ENCODE data around the gene CXXC5. TPM values are rescaled to one million over a fixed set of nuclear protein-coding genes. Genes with fewer than 3 reads are reported as not detected.

The CXXC5 gene
- total RNA-seq, 1 donor from 2014 or later = 37.1 TPM

DNA sequence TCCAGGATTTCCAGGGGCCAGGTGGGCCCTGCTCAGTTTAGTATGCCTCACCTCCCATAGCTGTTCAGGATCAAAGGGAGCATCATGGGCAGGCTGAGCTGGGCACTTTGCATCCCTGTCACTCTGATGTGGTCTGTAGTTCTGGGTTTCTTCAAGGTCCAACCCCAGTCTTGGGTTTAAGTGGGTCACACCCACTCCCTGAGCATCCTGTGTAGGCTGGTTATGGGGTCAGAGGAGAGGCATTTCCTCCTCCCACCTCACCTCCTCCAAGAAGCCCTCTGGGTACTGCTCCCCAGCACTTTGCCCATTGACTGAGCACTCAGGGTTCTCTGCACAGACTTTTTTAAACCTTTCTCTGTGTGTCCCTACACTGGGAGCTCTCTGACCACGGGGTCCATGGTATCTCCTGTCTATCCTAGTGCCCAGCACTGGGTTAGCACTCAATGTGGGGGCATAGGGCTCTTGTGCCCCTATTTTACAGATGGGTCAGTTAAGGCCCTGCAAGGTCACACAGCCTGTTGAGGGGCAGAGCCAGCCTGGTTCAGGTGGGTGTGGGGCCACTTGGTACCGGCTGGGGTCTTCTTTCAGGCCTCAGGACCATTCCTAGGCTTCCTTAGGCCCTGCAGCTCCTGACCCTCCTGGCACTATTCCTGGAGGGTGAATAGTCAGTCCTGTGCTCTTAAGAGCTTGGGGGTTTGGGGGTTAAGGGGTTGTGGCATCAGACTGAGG lies 19.0 kb downstream of the CXXC5 start:
- DNase-seq = no peak

DNA sequence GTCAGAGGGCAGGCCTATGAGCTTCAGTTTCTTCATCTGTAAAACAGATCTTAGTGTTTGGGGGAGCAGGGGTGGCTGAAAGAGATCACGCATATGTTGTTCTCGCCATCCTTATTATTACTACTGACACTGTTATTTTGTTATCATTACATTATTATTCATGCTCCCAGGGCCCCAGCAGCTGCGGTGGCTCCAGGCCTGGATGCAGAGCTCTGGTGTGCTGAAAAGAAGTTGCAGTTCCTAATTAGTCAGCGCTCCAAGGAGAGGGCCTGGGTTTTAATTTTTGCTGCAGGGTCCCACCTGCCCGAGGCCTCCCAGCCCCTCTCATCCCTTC lies 19.5 kb downstream of the CXXC5 start:
- no peak for DNase-seq

DNA sequence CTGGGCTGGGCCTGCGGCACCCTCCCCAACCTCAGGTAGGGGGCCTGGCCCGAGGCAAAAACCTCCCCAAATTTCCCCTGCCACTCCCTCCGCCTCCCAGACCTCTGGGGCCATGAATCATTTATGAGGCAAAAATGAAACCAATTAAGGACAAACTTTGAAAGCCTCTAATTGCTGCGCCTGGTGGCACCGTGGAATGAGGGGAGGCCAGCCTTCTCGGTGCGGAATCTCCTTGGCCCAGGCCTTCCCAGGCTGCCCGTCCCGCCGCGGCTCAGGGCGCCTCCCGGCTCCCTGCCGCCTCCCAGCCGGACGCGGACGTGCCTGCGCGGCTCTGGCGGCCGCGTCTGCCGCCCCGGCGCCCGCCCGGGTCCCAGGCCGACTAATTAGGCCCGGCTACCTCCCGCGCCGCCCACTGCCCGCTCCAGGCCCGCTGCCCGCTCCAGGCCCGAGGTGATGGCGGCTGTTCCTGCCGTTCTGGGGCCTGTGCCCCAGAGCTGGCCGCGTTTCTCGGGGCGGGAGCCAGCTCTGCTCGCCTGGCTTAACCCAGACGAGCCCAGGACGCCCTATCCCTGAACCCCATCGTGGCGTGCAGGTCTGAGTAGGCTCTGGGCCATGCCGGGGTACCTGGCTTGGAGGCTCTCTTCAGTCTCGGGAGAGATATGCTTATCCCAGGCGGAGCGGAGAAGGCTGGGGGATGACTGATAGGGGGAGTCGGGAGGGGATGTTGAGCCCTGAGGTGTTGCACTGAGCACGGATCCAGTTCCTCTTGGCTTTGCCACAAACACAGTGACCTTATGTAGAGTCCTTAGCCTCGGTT lies 20.1 kb downstream of the CXXC5 start:
- peak; percentile 69 for DNase-seq

DNA sequence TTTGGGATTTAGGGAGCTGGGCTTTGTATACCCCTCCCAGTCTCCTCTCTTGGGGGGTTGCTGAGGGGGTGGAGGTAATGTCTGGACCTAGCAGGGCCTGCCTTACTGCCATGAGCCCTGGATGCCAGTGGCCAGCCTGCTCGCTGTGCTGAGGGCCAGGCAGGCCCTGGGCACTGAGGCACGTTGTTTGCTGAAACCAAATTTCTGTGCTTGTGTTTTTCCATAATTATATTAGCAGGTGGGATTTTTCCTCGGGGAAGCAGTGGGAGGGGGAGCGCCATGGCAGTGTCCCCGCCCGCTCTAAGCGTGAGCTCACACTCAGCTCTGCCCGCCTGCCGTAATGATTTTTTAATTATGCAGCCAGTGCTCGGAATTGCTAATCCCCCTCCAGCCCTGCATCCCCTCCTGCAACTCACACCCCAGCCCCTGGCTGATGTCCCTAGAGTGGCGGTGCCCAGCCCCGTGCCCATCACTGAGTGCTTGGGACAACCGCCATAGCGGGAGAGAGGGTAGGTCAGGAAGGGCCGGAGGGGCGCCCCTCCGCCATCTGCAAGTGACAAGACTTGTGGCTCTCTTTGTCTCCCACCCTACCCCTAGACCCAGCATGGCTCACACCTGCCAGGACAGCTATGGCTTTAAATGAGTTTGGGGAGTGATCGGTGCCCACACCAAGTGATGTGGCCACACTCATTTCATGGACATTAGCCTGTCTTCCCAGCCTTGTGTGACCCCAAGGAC lies 20.9 kb downstream of the CXXC5 start:
- DNase-seq = no peak

DNA sequence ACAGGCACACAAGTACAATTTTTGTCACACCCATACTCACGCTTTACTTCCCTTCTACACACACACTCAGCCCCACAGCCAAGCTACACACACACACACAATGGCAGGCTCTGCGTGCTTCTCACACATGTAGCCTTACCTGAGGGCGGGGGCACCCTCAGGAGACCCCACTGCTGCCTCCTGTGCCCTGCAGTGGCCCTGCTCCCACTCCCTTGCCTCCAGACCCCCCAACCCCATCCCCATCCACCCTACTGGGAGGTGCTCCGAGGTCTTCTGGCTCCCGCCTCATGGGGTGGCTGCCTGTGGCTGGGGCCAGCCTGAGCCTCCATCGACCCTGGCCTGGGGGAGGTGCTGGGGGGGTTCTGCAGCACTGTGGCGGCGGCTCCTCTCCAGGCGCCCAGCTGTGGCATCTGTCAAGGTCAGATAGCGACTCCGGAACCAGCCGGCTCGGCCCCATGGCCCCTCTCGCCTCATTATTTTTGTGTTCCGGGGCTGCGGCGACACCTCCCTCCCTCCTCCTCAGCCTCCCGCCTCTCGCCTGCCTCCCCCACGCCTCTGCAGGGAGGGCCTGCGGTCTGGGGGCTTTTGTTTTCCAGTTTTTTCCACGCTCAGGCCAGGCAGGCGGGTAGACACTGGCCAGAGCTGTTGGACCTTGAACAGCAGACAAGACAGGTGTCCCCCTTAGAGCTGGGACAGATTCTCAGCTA lies 21.7 kb downstream of the CXXC5 start:
- peak; percentile 39 for DNase-seq

DNA sequence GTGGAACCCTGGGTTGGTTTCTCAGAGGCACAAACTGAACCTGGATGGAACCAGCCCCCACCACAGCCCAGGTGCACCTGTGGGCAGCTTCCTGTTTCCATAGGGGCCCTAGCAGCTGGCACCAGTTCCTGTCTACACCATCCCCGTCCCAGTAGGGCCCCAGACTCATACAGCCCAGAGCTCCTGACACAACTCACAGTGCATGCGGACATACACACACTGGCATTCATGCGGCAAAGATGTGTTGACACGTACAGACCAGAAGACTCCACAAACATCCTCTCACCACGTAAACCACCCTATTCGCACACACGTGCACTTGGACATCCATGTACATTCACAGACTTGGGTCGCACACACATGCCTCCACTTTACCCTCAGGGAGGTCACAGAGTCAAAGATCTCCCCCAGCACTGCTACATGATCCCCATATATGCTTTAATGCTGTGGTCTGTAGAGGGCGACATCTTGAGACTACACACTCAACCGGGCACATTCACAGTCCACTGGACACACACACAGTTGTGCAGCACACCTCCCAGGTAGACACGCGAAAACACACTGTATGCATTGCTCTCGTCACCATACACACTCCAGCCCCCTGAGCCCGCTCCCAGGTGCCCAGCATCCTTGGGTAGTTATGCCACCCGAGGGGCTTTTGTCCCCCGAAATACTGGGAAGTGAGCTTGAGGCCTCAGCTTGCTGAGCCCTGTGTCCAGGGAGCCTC lies 22.4 kb downstream of the CXXC5 start:
- DNase-seq = no peak

DNA sequence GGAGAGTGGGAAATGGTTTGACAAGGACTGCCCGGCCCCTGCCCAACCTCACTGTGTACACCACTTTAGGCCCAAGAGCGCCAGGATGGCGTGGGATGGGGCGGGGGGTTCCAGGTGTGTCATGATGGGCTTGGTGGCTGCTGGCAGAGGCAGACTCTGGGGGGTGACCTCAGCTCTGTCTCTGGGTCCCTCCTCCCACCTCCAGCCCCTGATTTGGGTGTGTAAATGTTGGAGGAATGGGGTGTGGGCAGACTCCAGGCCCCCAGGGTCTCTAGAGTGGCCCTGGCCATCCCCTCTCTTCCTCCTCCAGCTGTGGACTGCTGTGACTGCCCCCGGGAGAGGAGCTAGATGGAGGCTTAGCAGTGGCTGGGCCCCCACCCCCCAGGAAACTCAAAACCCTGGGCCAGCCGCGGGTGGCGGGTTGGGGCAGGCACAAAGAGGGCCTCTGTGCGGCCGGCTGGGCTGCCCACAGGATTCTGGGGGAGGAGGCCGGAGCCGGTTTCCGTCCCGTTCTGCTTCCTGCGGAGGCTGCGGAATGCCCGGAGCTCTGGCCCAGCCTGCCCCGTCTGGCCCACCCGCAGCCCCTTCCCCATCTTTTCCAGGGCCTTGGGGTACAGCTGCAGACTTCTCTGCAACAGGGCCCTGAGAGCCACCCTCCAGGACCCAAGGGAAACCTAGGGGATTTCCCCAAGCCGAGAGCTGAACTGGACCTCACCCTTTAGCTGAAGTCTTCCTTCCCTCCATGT lies 23.1 kb downstream of the CXXC5 start:
- DNase-seq = peak; percentile 69

DNA sequence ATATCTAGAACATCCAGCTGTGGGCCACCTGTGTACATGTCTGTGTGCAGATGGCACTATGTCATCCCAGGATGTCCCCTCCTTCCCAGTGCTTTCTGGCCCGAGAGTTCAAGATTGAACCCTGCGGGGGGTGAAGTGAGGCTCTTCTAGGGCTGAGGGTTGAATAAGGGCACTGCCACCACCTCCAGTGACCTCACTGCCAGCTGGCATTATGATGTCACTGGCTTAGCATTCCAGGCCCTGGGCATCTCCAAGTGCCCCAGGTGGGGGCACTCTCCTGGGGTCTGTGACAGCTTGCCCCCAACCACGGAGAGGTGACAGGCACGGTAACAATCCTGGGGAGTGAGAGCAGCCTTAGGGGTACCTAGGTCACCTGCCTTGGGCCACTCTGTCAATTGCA lies 27.1 kb downstream of the CXXC5 start:
- DNase-seq = no peak

DNA sequence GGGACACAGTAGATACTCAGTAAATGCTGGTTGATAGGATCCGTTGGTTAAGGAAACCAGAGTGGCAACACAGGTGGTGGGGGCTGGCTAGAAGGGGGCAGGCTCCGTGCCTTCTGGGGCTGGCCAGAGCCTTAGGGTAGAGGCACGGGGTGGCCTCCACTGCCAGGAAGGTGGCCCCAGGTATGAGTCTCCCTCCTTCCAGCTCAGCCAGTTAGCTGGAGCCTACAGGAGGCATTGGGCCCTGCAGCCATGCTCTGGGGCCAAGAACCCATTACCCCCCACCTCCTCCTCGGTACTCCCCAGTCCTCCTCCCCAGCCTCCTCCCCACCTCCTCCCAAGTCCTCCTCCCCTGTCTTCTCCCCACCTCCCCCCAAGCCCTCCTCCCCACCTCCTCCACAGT lies 27.7 kb downstream of the CXXC5 start:
- no peak for DNase-seq

DNA sequence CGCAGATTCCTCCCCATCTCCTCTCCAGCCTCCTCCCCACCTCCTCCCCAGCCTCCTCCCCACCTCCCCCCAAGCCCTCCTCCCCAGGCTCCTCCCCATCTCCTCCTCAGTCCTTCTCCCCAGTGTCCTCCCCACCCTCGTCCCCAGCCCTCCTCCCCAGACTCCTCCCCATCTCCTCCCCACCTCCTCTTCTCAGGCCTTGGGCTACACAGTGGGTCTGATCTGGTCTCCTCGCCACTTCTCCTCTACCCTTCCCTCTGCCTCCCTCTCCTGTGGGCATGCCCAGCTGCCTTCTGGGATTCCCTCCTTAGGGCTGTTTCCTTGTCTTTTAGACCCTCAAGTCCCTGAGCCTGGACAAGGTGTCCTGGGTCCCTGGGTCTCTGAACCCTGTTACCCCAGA lies 28.3 kb downstream of the CXXC5 start:
- no peak for DNase-seq

DNA sequence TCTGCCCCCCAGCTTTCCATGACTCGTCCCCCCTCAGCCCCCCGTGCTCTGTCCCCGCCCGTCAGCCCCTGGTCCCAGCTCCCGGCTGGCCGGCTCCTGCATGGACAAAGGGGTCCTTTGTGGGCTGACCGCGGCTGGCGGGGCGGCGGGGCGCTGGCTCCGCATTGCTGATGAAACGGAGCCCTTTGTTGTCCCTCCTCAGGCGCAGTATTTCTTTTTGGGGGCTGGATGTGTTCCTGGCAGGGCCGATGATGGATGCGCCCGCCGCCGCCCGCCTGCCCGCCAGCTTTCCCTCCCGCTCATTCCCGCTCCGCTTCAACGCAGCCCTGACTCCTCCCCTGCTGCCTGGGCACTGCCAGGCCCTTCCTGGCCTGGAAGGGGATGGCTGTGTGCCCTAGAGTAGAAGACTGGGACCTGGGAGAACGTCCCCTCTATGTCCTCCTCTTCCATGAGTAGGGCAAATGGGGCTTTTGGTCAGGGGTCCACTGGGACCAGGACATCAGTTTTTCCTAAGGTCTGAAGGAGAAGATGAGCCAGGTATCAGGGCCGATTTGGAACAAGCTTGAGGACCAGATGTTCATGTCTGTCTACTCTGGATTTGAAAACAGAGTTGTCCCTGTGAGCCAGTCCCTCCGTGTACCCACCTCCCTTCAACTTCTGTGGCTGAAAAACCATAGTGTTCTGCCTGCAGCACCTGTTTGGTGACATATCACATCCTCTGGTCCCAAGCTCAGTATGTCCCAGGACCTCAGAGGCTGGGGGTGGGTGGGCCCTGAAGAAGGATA lies 29.0 kb downstream of the CXXC5 start:
- peak; percentile 89 for DNase-seq

DNA sequence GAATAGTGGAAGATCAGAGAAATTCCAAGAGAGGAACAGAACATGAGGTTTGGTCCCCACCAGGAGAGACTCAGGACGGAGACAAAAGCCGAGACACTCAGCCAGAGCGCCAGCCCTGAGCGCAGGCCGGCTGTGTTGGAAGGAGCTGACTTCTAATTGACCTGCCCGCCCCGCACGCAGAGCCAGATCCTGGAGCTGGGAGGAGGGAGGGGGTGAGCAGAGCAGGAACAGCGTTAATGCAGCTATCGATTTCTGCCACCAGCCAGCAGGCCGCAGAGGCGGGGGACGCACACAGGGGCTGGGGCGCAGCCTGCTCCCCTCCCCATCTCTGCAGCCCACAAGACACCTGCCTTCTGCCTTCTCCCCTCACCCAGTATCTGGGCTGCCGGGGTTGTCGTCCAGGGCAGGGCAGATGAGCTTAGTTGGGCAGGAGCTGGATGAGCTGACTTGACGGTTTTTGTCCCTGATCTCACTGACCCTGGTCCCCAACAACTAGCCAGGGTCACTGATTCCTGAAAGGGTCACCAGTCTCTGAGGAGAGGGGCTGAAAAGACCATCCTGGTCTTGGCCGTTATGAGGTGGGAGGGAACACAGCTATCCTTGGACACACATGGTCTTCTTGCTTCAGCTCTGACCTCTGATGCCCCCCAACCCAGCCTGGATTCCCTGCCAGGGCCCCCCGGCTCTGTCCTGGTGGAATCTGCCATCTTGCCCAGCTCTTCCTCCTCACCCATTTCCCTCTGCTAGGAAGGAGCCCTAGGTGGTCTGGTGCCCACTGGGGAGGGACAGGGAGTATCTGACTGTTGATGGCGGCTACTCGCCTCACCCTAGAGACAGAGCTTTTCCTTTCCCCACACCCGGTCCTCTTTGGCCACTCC lies 29.8 kb downstream of the CXXC5 start:
- DNase-seq = no peak

DNA sequence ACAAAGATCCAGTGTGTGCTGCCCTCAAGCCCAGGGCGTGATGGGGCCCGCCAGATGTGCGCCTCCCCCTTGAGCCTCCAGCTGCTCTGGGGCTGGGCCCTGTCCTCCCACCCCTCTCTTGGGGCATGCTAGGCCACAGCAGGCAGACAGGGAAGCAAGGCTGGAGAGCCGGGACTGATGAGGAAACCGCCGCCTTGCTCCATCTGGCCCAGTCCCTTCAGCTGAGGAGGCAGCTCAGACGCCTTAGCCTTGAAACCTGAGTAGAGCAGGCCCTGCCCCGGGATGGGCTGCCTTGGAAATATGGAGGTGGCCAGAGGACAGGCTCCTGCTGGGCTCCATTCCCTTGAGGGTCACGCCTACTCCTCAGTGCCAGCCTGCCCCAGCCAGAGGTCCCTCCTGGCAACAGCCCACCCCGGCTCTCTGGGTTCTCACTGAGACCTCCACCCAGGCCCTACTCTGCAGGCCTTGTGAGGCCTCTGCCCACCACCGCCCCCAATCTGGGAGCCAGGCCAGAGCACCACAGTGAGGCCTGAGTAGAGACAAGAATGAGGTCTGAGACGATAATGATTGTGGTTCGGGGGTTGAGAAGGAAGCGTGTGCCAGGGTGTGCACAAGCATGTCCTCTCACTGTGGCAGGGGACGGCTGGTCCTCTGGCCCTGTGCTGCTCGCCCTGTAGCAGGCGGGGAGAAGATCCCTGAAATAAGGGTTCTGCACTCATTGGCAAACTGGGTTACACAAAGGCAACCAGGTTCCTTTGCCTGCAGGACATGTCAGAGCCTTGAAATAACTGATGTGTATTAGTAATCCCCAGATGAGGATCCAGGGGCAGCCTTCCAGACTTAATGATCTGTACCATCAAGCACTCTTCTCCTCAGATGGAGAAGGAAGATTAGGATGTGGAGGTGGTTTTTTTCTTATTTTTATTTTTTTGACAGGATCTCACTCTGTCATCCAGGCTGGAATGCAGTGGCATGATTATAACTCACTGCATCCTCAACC lies 30.9 kb downstream of the CXXC5 start:
- no peak for DNase-seq

DNA sequence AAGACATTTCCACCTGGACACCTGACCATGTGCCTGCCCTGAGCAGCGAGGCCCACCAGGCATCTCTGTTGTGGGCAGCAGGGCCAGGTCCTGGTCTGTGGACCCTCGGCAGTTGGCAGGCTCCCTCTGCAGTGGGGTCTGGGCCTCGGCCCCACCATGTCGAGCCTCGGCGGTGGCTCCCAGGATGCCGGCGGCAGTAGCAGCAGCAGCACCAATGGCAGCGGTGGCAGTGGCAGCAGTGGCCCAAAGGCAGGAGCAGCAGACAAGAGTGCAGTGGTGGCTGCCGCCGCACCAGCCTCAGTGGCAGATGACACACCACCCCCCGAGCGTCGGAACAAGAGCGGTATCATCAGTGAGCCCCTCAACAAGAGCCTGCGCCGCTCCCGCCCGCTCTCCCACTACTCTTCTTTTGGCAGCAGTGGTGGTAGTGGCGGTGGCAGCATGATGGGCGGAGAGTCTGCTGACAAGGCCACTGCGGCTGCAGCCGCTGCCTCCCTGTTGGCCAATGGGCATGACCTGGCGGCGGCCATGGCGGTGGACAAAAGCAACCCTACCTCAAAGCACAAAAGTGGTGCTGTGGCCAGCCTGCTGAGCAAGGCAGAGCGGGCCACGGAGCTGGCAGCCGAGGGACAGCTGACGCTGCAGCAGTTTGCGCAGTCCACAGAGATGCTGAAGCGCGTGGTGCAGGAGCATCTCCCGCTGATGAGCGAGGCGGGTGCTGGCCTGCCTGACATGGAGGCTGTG lies 32.4 kb downstream of the CXXC5 start:
- DNase-seq = no peak

DNA sequence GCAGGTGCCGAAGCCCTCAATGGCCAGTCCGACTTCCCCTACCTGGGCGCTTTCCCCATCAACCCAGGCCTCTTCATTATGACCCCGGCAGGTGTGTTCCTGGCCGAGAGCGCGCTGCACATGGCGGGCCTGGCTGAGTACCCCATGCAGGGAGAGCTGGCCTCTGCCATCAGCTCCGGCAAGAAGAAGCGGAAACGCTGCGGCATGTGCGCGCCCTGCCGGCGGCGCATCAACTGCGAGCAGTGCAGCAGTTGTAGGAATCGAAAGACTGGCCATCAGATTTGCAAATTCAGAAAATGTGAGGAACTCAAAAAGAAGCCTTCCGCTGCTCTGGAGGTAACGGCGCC lies 32.9 kb downstream of the CXXC5 start:
- DNase-seq = no peak

DNA sequence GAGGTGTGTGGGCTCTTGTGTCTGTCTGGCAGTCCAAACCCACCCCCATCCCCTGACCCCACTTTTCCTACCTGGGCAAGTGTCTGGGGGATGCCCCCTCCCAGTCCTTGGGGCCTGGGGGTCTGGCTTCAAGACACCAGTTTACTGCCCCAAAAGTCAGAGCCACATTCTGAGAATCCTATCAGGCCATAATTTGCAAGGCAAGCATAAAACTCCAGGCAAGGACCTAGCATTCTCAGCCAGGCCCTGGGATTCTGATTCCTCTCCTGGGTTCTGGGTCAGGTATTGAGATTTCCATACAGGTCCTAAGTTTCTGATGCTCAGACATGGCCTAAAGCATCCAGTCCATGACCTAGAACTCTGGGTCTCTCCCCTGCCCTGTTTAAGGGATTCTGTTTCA lies 33.3 kb downstream of the CXXC5 start:
- no peak for DNase-seq
